ENCODE data around the gene ZHX3. TPM values are rescaled to one million over a fixed set of nuclear protein-coding genes. Genes with fewer than 3 reads are reported as not detected.

ZHX3 gene
- total and polyA plus RNA-seq, 2 of the 13 experiments (the other 11 are each of a cell fraction or from before 2014, with no cell fraction given) = 8.4 to 11.7 TPM

DNA sequence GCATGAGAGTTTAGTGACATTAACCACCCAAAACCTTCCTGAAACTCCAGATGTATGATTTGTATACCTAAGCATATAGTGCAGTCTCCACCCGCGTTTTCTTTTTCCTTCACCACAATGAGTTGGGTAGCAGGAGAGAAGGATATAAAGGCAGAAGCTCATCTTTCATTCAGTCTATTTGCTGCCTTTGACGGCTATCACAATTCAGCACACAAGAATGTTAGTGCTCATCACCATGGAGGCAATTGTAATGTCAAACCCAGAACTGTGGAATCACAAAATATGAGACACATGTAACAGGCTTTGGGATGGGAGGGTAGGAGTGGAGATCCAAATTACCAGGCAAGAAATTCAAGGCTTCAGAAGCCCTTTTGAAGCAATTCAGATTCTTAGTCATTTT is 17.6 kb downstream of the ZHX3 start (continued):
- TF ChIP-seq NPAS2 (CRISPR knock-in tag; IDR thresholded peaks at IDR 0.05; ENCODE audit: borderline replicate concordance) (no peak), SMARCE1 (IDR thresholded peaks at IDR 0.05; ENCODE audit: borderline replicate concordance) (no peak), RARA (CRISPR knock-in tag; IDR thresholded peaks at IDR 0.05) (no peak), RNF219 (CRISPR knock-in tag; IDR thresholded peaks at IDR 0.05) (no peak)
- TF ChIP-seq, protein P1, sequence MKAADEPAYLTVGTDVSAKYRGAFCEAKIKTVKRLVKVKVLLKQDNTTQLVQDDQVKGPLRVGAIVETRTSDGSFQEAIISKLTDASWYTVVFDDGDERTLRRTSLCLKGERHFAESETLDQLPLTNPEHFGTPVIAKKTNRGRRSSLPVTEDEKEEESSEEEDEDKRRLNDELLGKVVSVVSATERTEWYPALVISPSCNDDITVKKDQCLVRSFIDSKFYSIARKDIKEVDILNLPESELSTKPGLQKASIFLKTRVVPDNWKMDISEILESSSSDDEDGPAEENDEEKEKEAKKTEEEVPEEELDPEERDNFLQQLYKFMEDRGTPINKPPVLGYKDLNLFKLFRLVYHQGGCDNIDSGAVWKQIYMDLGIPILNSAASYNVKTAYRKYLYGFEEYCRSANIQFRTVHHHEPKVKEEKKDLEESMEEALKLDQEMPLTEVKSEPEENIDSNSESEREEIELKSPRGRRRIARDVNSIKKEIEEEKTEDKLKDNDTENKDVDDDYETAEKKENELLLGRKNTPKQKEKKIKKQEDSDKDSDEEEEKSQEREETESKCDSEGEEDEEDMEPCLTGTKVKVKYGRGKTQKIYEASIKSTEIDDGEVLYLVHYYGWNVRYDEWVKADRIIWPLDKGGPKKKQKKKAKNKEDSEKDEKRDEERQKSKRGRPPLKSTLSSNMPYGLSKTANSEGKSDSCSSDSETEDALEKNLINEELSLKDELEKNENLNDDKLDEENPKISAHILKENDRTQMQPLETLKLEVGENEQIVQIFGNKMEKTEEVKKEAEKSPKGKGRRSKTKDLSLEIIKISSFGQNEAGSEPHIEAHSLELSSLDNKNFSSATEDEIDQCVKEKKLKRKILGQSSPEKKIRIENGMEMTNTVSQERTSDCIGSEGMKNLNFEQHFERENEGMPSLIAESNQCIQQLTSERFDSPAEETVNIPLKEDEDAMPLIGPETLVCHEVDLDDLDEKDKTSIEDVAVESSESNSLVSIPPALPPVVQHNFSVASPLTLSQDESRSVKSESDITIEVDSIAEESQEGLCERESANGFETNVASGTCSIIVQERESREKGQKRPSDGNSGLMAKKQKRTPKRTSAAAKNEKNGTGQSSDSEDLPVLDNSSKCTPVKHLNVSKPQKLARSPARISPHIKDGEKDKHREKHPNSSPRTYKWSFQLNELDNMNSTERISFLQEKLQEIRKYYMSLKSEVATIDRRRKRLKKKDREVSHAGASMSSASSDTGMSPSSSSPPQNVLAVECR (CRISPR knock-in tag; IDR thresholded peaks at IDR 0.05; ENCODE audit: borderline replicate concordance) = no peak
- TF ChIP-seq, protein P2, sequence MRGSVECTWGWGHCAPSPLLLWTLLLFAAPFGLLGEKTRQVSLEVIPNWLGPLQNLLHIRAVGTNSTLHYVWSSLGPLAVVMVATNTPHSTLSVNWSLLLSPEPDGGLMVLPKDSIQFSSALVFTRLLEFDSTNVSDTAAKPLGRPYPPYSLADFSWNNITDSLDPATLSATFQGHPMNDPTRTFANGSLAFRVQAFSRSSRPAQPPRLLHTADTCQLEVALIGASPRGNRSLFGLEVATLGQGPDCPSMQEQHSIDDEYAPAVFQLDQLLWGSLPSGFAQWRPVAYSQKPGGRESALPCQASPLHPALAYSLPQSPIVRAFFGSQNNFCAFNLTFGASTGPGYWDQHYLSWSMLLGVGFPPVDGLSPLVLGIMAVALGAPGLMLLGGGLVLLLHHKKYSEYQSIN (CRISPR knock-in tag; IDR thresholded peaks at IDR 0.05; ENCODE audit: borderline replicate concordance) = no peak
